ENCODE results near the gene TGFBR3. TPM values are rescaled to one million over a fixed set of nuclear protein-coding genes. Genes with fewer than 3 reads are reported as not detected.

Gene TGFBR3
- total and polyA plus RNA-seq, 2 of the 13 experiments (the other 11 are each of a cell fraction or from before 2014, with no cell fraction given), result 76.5 to 195 TPM

DNA sequence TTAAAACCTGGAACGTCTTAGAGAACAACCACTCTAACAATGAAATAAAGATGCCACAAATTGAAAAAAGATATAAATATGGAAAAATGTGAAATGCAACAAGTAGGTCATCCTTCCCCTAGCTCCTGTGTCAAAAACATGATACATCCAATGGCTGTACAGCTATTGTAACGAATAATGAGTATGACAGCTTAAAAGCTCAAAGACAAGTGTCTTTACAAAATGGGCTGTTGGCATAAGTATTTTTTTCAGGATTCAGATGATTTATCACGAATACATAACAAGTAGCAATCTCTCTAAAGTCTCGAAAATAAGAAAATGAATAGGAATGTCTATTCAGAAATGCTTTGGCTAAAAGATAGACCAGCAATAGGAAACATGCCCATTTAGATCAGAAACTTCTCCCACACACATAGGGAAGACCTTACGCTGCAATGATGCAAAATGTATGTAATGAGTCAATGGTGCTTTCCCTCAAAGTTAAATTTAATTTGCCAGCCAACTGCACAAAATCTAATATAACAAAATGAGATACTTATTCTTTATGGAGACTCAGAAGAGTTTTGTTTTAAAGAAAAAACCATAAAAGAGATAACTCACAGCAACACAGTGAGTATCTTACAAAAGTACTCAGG lies 8.3 kb downstream of the TGFBR3 start:
- DNase-seq (ENCODE audit: low spot score) (no peak), FAIRE-seq (no peak)
- CTCF ChIA-PET (ENCODE audit: low intra/inter-chr PET ratio, low total read pairs), result no interaction called here

More for the DNA sequence above, 8.3 kb downstream of the TGFBR3 start:
- in situ Hi-C loops (cut with HindIII; ENCODE audit: extremely low pct_ligation_motif_present, low pct_unique_long_range_greater_than_20kb) (no loop called here), intact Hi-C loops (cut with micrococcal nuclease; ENCODE audit: unreplicated experiment) (no loop called here)
- H3K4me1 ChIP-seq (ENCODE audit: insufficient read depth, low read length), result peaks cover 97% of the 10 kb centered on the region
- H3K27me3 ChIP-seq (ENCODE audit: control insufficient read depth in 1 of 2, insufficient read depth in 2 of 2, low read length in 2 of 2), result no peaks in the 10 kb centered on the region
- H3K4me2 ChIP-seq (ENCODE audit: low read depth, low read length), result peak overlapping the region; percentile 64
- WGBS (ENCODE audit: low lambda C conversion rate), result 88% methylated on average over 5 of the region's 5 CpGs
- POLR2A ChIA-PET, result no interaction called here
- BruUV-seq (replicated peaks), result no TSS peak
- H4K20me1 ChIP-seq (ENCODE audit: insufficient read depth, low read length), result peaks cover 40% of the 10 kb centered on the region
- TF ChIP-seq CSRNP2 (CRISPR knock-in tag; conservative IDR thresholded peaks at IDR 0.05; ENCODE audit: low read depth) (no peak), ZNF280D (CRISPR knock-in tag; IDR thresholded peaks at IDR 0.05) (no peak), DMAP1 (CRISPR knock-in tag; IDR thresholded peaks at IDR 0.05) (no peak), RBFOX2 (IDR thresholded peaks at IDR 0.05; ENCODE audit: low read depth, low read length) (0 out of 2 replicates have a peak, but pooled peaks have one; percentile 14)
- H3K36me3 ChIP-seq (replicated peaks in 1 of 2; ENCODE audit: control insufficient read depth in 1 of 2, insufficient read depth in 2 of 2, low read length in 2 of 2), result 0 out of 5 replicates have a peak, but pooled peaks cover 0 to 3% of the 10 kb centered on the region in 2 experiments
- peaks cover 93% of the 10 kb centered on the region for H3K79me2 ChIP-seq (ENCODE audit: insufficient read depth, low read length)
- no peak overlapping the region; a peak in 1 of 6 replicates for H3K4me3 ChIP-seq (replicated peaks in 1 of 3; ENCODE audit: insufficient read depth in 1 of 3, low read depth in 2 of 3, low read length in 3 of 3)
- H3K9ac ChIP-seq (ENCODE audit: insufficient read depth, low read depth, low read length), result no peak overlapping the region
- no peak overlapping the region for H3K27ac ChIP-seq (ENCODE audit: extremely low read length, insufficient read depth, low read length)
- no peak for ATAC-seq
- H2AFZ ChIP-seq (ENCODE audit: low read length), result no peak overlapping the region
- H3K9me3 ChIP-seq (ENCODE audit: low read length), result no peaks in the 10 kb centered on the region
